Subcutaneous adipose tissue (tissue), 4 donors: ENCODE measurements around the gene RERE. TPM values are rescaled to one million over a fixed set of nuclear protein-coding genes. Genes with fewer than 3 reads are reported as not detected.

ENCODE experiments used
- total RNA-seq, 4 donors: library from RNA; depleted of rRNA; stranded (reverse); fragments of >200 nt; gene quantifications; one replicate each; pipeline ENCODE4 v1.1.0, GENCODE V29; 2016
- TF ChIP-seq, protein P1 (sequence below): fragments of 450-650 bp; IDR thresholded peaks from one replicate; pipeline ENCODE4 v1.5.1; 2016; ENCODE audit warnings: low read depth, mild to moderate bottlenecking, control low read depth, antibody characterized with exemption, moderate library complexity

Gene RERE
- total RNA-seq, 4 donors from 2014 or later, result 67.0 to 91.4 (median 83.1) TPM

DNA sequence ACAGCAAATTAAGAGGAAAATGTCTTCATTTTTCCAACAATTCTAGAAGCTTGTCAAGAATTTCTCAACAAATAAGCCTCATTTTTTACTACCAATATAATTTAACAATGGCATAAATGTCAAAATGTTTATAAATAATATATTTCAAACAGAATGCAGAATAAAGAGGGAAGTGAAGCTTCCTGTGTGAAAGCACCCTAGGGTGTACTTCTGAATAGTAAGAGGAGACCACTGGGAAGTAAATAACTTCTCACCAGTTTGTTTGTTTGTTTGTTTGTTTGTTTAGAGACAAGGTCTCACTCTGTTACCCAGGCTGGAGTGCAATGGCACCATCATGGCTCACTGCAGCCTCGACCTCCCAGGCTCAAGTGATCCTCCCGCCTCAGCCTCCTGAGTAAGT lies 255.2 kb downstream of the RERE start:
- TF ChIP-seq, protein P1, sequence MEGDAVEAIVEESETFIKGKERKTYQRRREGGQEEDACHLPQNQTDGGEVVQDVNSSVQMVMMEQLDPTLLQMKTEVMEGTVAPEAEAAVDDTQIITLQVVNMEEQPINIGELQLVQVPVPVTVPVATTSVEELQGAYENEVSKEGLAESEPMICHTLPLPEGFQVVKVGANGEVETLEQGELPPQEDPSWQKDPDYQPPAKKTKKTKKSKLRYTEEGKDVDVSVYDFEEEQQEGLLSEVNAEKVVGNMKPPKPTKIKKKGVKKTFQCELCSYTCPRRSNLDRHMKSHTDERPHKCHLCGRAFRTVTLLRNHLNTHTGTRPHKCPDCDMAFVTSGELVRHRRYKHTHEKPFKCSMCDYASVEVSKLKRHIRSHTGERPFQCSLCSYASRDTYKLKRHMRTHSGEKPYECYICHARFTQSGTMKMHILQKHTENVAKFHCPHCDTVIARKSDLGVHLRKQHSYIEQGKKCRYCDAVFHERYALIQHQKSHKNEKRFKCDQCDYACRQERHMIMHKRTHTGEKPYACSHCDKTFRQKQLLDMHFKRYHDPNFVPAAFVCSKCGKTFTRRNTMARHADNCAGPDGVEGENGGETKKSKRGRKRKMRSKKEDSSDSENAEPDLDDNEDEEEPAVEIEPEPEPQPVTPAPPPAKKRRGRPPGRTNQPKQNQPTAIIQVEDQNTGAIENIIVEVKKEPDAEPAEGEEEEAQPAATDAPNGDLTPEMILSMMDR, result no peak

DNA sequence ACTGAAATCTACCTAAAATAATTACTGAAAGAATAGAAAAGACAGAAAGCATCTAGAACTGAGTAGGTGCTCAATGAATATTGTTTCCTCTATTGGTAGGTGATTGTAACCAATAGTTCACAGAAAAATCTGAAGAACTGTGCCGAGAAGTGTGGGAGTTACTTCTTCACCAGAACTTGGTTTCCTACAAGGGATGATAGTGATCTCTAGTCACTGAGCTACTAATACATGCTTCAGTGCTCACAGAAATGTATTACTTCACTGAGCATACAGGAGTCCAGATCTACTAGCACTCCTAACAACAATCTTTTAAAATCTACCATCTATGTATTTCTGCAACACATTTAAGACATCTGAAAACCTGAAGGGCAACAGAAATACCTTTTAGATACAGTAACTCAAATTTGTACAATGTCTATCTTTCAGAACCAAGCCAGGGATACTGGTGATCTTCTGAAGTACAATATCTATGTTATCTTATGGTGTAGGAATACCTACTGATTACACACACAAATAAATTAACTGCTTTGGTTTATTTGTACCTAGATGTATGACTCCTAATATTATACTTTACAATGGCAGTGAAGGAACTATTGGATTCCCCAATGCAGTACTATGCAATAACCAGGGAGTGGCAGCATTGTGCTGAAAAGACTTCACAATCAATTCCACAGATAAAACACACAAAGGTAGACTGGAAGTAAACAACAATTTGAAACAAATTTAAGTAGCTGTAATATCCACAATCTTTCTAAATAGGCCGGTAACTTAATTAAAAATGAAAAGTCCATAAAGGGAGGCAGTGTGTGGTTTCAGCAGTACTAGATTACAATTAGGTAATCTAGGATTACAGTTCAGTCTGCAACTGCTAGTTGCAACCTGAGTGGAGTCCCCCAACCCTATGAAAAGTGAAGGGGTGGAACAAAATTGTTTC lies 256.6 kb downstream of the RERE start:
- TF ChIP-seq, protein P1, result no peak

DNA sequence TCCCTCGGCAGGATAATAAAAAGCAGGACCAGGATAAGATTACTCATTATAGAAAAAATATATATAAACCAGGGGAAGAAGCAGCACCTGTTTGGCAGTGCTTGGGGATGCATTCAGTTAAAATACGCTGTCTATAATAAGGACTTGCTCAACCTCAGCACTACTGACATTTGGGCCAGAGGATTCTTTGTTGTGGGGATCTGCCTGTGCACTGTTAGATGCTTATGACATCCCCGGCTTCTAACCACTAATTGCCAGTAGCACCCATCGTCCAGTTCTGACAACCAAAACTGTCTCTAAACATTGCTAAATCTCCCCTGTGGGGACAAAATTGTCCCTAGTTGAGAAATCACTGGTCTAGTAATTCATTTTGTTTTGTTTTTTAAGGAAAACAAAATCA lies 257.4 kb downstream of the RERE start:
- TF ChIP-seq, protein P1, result no peak

DNA sequence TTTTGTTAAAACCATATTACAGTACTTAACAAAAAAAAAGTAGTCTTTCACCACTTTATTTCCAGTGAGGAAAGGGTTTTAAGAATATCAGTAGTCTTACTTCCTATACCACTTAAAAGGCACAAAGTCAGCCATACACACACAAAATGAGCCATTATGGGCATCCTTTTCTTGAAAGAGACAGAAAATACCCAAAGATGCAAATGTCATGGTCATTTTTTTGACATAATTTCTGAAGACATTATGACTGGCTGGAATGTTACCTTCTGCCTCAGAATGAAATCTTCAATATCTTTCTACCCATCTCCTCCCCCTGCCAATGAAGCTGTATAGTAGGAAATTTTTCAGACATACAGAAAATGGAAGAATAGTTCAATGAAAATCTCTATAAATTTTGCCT lies 261.9 kb downstream of the RERE start:
- TF ChIP-seq, protein P1, result no peak

DNA sequence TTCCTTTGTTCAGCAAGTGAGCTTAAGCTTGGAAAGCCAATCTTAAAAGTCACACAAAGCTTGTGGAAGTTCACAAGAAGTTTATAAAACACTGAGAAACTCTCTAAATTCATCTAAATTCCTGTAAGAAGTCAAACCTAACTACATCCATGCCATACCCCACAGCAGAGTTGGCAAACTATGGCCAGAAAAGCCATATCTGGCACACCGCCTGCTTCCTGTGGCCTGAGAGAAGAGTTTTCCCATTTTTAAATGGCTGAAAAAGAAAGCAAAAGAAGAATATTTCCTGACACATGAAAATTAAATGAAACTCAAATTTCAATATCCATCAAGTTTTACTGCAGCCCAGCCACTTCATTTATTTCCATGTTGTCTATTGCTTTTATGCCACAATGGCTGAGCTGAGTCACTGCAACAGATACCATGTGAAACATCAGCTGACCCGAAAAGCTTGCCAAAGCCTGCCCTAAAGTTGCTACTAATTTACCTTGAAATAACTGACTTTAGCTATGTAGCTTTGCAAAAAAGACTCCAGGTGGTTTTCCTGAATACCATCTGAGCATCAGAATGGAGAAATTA lies 262.4 kb downstream of the RERE start:
- TF ChIP-seq, protein P1, result no peak

DNA sequence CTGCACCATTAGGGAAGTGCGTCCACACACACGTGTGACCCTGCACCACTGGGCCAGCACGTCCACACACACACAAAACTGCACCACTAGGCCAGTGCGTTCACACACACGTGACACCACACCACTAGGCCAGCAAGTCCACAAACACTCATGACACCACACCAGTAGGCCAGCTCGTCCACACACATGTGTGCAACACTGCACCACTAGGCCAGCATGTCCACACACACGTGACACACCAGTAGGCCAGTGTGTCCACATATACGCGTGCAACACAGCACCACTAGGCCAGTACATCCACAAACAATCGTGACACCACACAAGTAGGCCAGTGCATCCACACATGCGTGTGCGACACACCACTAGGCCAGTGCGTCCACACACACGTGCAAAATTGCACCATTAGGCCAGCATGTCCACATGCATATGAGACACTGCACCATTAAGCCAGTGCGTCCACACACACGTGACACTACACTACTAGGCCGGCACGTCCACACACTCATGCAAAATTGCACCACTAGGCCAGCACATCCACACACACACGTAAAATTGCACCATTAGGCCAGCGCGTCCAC lies 264.5 kb downstream of the RERE start:
- TF ChIP-seq, protein P1, result no peak
